ENCODE data around the gene SENP5.

DNA sequence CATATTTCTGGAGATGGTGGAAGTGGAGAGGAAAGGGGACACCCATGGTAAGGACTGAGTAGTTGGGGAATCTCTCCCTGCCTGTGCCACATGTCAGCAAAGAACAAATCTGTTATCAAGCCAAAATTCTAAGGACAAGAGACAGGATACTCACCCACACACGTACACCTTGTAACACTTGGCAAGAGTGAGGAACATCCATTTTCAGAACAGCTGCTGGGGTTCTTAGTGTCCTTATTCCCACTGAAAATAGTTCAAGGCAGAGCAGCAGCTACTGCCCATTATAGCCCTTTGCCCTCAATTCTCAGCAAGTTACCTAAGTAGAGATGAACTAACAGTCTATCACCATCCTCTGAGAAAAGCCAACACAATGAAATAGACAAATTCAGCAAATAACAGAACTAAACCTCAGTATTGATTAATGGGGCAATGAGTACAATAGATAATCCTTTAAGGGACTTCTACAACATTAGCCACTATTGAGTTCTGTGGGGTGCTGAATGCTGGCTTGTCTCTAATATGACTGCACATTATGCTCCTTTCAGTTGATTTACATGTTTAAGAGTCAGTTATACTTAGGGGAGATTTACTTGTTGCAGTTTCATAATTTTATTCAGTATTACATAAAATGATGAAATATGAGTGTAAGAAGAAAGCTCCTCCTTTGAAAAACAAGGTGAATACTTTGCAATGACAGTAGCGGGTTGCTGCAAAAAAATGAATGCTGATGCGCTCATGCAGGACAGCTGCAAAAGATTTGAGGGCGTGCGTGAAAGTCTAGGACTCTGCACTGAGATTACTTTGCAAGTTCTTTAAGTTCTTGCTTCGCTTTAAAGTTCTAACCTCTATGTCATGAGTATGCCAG lies 22.4 kb downstream of the SENP5 start:
- TF ChIP-seq, protein P1, sequence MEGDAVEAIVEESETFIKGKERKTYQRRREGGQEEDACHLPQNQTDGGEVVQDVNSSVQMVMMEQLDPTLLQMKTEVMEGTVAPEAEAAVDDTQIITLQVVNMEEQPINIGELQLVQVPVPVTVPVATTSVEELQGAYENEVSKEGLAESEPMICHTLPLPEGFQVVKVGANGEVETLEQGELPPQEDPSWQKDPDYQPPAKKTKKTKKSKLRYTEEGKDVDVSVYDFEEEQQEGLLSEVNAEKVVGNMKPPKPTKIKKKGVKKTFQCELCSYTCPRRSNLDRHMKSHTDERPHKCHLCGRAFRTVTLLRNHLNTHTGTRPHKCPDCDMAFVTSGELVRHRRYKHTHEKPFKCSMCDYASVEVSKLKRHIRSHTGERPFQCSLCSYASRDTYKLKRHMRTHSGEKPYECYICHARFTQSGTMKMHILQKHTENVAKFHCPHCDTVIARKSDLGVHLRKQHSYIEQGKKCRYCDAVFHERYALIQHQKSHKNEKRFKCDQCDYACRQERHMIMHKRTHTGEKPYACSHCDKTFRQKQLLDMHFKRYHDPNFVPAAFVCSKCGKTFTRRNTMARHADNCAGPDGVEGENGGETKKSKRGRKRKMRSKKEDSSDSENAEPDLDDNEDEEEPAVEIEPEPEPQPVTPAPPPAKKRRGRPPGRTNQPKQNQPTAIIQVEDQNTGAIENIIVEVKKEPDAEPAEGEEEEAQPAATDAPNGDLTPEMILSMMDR (IDR thresholded peaks at IDR 0.05 in 4 of 5, conservative IDR thresholded peaks at IDR 0.05 in 1 of 5), result no peak
- no peak for TF ChIP-seq POLR2A (IDR thresholded peaks at IDR 0.05)
